Measurements from ENCODE around the gene FBXL22. TPM values are rescaled to one million over a fixed set of nuclear protein-coding genes. Genes with fewer than 3 reads are reported as not detected.

The FBXL22 gene
- total RNA-seq, 1 donor from 2014 or later = 1.3 TPM

- Mint-ChIP-seq H3K9me3 (no peaks in the 10 kb centered on the region), H3K4me1 (peaks cover 50% of the 10 kb centered on the region), H3K27ac (peak overlapping the region; percentile 91), H3K27me3 (no peaks in the 10 kb centered on the region), H3K4me3 (peak overlapping the region; percentile 93), H3K36me3 (ENCODE audit: low read depth) (peaks cover 2% of the 10 kb centered on the region)
- DNase-seq = peak; percentile 77
- intact Hi-C loops (cut with micrococcal nuclease) = no loop called here
Observed at GRCh38 chr15:63599401-63600000, 2.3 kb downstream of the FBXL22 start.

GRCh38 chr15:63600001-63600615, 2.9 kb downstream of the FBXL22 start:
- H3K4me3 Mint-ChIP-seq = peak overlapping the region; percentile 93
- no peaks in the 10 kb centered on the region for H3K9me3 Mint-ChIP-seq
- intact Hi-C loops (cut with micrococcal nuclease) = loop anchor here (1.0 to 5.0 kb wide), 3 partner anchors 95 to 492 kb away; partner anchors contain the start of gene CIAO2A
- peak overlapping the region; percentile 91 for H3K27ac Mint-ChIP-seq
- H3K27me3 Mint-ChIP-seq = no peaks in the 10 kb centered on the region
- no peak for DNase-seq
- H3K4me1 Mint-ChIP-seq = peaks cover 46% of the 10 kb centered on the region
- H3K36me3 Mint-ChIP-seq (ENCODE audit: low read depth) = no peaks in the 10 kb centered on the region

- H3K27me3 Mint-ChIP-seq = no peaks in the 10 kb centered on the region
- DNase-seq = peak; percentile 97
Observed at GRCh38 chr15:63600616-63601025, 3.4 kb downstream of the FBXL22 start.

DNA sequence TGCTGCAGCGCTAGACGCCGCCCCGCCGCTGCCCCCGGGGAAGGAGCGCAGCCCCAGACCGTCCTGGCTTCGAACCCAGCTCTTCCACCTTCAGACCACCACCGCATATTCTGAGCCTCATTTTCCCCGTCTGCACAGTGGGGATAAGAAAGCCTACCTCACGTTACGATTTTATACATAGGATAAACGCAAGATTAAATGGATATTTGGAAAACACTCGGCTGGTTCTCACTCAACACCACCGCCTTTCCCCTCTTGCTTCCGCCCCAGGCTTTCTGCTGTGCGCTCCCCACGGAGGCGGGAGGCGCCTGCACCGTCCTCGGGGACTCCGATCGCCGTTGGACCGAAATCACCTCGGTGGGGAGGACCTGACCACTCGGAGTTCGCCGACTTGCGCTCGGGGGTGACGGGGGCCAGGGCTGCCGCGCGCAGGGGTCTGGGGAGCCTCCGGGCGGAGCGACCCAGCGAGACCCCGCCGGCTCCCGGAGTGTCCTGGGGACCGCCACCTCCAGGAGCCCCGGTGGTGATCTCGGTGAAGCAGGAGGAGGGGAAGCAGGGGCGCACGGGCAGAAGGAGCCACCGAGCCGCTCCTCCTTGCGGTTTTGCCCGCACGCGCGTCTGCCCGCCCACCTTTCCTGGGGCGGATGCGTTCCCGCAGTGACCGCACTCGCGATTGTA, 4.0 kb downstream of the FBXL22 start:
- DNase-seq = peak; percentile 91
- Mint-ChIP-seq H3K27ac (peak overlapping the region; percentile 89), H3K4me3 (peak overlapping the region; percentile 93), H3K27me3 (no peaks in the 10 kb centered on the region), H3K4me1 (peaks cover 49% of the 10 kb centered on the region), H3K36me3 (ENCODE audit: low read depth) (peaks cover 2% of the 10 kb centered on the region), H3K9me3 (no peaks in the 10 kb centered on the region)
- intact Hi-C loops (cut with micrococcal nuclease) = loop anchor here (1.0 to 5.0 kb wide), 3 partner anchors 126 to 491 kb away; partner anchors contain the start of gene CIAO2A

More at GRCh38 chr15:63600616-63601025, 3.4 kb downstream of the FBXL22 start:
- H3K4me1 Mint-ChIP-seq = peaks cover 49% of the 10 kb centered on the region
- intact Hi-C loops (cut with micrococcal nuclease) = loop anchor here (1.0 to 5.0 kb wide), 4 partner anchors 95 to 492 kb away; partner anchors contain the start of gene CIAO2A
- no peaks in the 10 kb centered on the region for H3K9me3 Mint-ChIP-seq
- H3K27ac Mint-ChIP-seq = peak overlapping the region; percentile 91
- H3K4me3 Mint-ChIP-seq = peak overlapping the region; percentile 93
- H3K36me3 Mint-ChIP-seq (ENCODE audit: low read depth) = no peaks in the 10 kb centered on the region

- H3K9me3 Mint-ChIP-seq = no peaks in the 10 kb centered on the region
- peak; percentile 71 for DNase-seq
- intact Hi-C loops (cut with micrococcal nuclease) = loop anchor here (1.0 to 5.0 kb wide), 3 partner anchors 127 to 491 kb away; partner anchors contain the start of gene CIAO2A
- H3K36me3 Mint-ChIP-seq (ENCODE audit: low read depth) = peaks cover 2% of the 10 kb centered on the region
- H3K4me1 Mint-ChIP-seq = peaks cover 48% of the 10 kb centered on the region
- H3K4me3 Mint-ChIP-seq = peak overlapping the region; percentile 93
- H3K27me3 Mint-ChIP-seq = no peaks in the 10 kb centered on the region
- peak overlapping the region; percentile 89 for H3K27ac Mint-ChIP-seq
Observed at GRCh38 chr15:63601704-63602185, 4.6 kb downstream of the FBXL22 start.

DNA sequence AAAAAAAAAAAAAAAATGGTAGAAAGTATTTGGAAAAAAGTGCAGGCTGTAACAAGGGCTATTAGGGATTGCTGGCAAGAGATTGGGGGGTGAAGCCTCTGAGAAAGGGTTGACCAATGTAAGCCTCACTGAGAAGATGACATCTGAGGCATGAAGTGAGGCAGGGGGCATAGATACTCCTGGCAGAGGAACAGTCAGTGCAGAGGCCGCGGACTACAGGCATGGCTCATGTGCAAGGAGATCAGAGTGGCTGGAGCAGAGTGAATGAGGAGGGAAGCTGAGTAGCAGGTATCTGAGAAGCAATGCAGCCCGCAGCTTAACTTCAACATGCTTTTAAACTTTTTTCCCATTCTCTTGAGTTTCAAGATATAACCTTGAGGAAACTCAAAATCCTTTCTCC, 5.4 kb downstream of the FBXL22 start:
- Mint-ChIP-seq H3K4me1 (peaks cover 46% of the 10 kb centered on the region), H3K27ac (peak overlapping the region; percentile 30), H3K4me3 (peak overlapping the region; percentile 41), H3K27me3 (no peaks in the 10 kb centered on the region), H3K9me3 (no peaks in the 10 kb centered on the region), H3K36me3 (ENCODE audit: low read depth) (peaks cover 4% of the 10 kb centered on the region)
- DNase-seq = peak; percentile 55
- intact Hi-C loops (cut with micrococcal nuclease) = loop anchor here (5.0 kb wide), 1 partner anchor 490 kb away; the partner anchor contains the start of gene CIAO2A

- no peak overlapping the region for H3K27ac Mint-ChIP-seq
- intact Hi-C loops (cut with micrococcal nuclease) = loop anchor here (5.0 kb wide), 1 partner anchor 489 kb away; the partner anchor contains the start of gene CIAO2A
- H3K4me1 Mint-ChIP-seq = peaks cover 44% of the 10 kb centered on the region
- no peaks in the 10 kb centered on the region for H3K27me3 Mint-ChIP-seq
- peaks cover 10% of the 10 kb centered on the region for H3K36me3 Mint-ChIP-seq (ENCODE audit: low read depth)
- peak; percentile 58 for DNase-seq
- no peak overlapping the region for H3K4me3 Mint-ChIP-seq
- H3K9me3 Mint-ChIP-seq = no peaks in the 10 kb centered on the region
Observed at GRCh38 chr15:63603516-63603915, 6.3 kb downstream of the FBXL22 start.

DNA sequence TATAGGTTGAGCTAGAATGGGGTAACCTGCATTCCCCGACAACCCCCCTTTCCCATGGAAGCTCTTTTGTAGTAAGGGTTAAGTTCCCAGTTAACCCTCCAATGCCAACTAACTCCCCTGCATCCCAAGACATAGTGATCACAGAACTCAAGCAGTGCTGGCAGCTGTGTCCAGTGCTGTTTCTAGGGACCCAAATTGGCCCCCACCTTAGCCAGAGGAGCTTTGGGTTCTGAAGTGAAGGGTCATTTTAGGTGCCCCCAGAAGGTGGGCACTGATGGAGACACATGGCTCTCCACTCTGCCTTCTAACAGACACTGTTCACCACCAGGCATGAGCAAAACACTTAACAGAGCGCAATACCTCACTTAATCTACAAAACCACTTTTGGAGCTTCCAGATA, 7.1 kb downstream of the FBXL22 start:
- Mint-ChIP-seq H3K27ac (no peak overlapping the region), H3K36me3 (ENCODE audit: low read depth) (peaks cover 16% of the 10 kb centered on the region), H3K4me1 (peaks cover 40% of the 10 kb centered on the region), H3K27me3 (no peaks in the 10 kb centered on the region), H3K4me3 (no peak overlapping the region), H3K9me3 (no peaks in the 10 kb centered on the region)
- peak; percentile 55 for DNase-seq
- intact Hi-C loops (cut with micrococcal nuclease) = loop anchor here (5.0 kb wide), 1 partner anchor 488 kb away; the partner anchor contains the start of gene CIAO2A

- DNase-seq = peak; percentile 55
- no peaks in the 10 kb centered on the region for H3K9me3 Mint-ChIP-seq
- peaks cover 17% of the 10 kb centered on the region for H3K36me3 Mint-ChIP-seq (ENCODE audit: low read depth)
- peak overlapping the region; percentile 81 for H3K27ac Mint-ChIP-seq
- no peaks in the 10 kb centered on the region for H3K27me3 Mint-ChIP-seq
- intact Hi-C loops (cut with micrococcal nuclease) = no loop called here
- peaks cover 38% of the 10 kb centered on the region for H3K4me1 Mint-ChIP-seq
- H3K4me3 Mint-ChIP-seq = peak overlapping the region; percentile 12
Observed at GRCh38 chr15:63605036-63605435, 7.8 kb downstream of the FBXL22 start.

DNA sequence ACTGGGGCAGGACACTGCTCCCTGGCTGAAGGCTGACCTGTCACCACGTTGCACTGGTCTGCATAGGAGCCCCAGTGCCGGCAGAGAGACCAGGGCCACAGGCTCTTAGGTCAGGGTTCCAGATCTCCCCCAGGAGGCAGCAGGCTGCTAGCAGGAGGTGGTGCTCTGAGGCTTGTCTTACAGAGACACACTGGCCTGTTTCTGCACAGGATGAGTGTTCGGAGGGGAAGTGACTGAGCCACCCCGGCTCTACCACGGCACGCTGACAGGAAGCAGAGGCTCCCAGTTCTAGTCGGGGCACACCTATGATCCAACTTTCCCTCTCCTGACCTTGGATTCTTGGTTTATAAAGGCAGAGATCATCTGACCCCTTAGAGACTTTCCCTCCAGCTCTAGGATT, 8.6 kb downstream of the FBXL22 start:
- Mint-ChIP-seq H3K27ac (peak overlapping the region; percentile 81), H3K4me1 (peaks cover 44% of the 10 kb centered on the region), H3K4me3 (peak overlapping the region; percentile 15), H3K36me3 (ENCODE audit: low read depth) (peaks cover 20% of the 10 kb centered on the region), H3K9me3 (no peaks in the 10 kb centered on the region), H3K27me3 (no peaks in the 10 kb centered on the region)
- peak; percentile 88 for DNase-seq
- intact Hi-C loops (cut with micrococcal nuclease) = no loop called here

DNA sequence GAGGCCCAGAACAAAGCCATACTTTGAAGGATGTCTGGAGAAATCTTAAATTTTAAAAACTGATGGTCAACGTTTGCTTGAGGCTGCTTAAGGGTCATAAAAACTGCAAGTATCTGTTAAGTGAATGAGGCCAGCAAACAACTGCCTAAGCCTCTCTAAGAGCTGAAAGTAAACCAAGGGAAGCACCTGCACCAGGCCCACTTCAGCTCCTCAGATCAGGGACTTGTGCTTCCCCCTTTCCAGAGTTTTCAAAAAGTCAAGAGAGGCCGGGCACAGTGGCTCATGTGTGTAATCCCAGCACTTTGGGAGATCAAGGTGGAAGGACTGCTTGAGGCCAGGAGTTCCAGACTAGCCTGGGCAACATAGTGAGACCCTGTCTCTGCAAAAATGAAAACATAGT, 9.1 kb downstream of the FBXL22 start:
- DNase-seq = peak; percentile 59
- no peaks in the 10 kb centered on the region for H3K9me3 Mint-ChIP-seq
- H3K27ac Mint-ChIP-seq = peak overlapping the region; percentile 81
- peak overlapping the region; percentile 15 for H3K4me3 Mint-ChIP-seq
- peaks cover 48% of the 10 kb centered on the region for H3K4me1 Mint-ChIP-seq
- peaks cover 23% of the 10 kb centered on the region for H3K36me3 Mint-ChIP-seq (ENCODE audit: low read depth)
- no peaks in the 10 kb centered on the region for H3K27me3 Mint-ChIP-seq
- intact Hi-C loops (cut with micrococcal nuclease) = no loop called here

GRCh38 chr15:63608989-63609388, 11.8 kb downstream of the FBXL22 start:
- intact Hi-C loops (cut with micrococcal nuclease) = no loop called here
- no peak overlapping the region for H3K4me3 Mint-ChIP-seq
- no peaks in the 10 kb centered on the region for H3K9me3 Mint-ChIP-seq
- no peaks in the 10 kb centered on the region for H3K27me3 Mint-ChIP-seq
- no peak for DNase-seq
- peaks cover 38% of the 10 kb centered on the region for H3K36me3 Mint-ChIP-seq (ENCODE audit: low read depth)
- H3K27ac Mint-ChIP-seq = no peak overlapping the region
- H3K4me1 Mint-ChIP-seq = peaks cover 34% of the 10 kb centered on the region

GRCh38 chr15:63609448-63609847, 12.3 kb downstream of the FBXL22 start:
- no peak overlapping the region for H3K4me3 Mint-ChIP-seq

More at GRCh38 chr15:63609448-63609847, 12.3 kb downstream of the FBXL22 start:
- Mint-ChIP-seq H3K9me3 (no peaks in the 10 kb centered on the region), H3K36me3 (ENCODE audit: low read depth) (peaks cover 43% of the 10 kb centered on the region), H3K27me3 (no peaks in the 10 kb centered on the region), H3K27ac (peak overlapping the region; percentile 70), H3K4me1 (peaks cover 33% of the 10 kb centered on the region)
- DNase-seq = no peak
- intact Hi-C loops (cut with micrococcal nuclease) = no loop called here

Measured in activated CD4-positive, alpha-beta T cell treated with anti-CD3 and anti-CD28 coated beads, Interleukin-2, amount 10 ng/mL, durations not matched to agents 24 days and 14 days (primary cell).